HL-60 (cell line): Measurements from ENCODE around the gene TLL1.

Experiments
- CTCF ChIP-seq: IDR thresholded peaks from one replicate; pipeline ENCODE4 v1.5.1; 2011; ENCODE audit warnings: low read length, control low read depth, inconsistent platforms; ENCODE audit not compliant: insufficient read depth
- POLR2AphosphoS5 ChIP-seq: IDR thresholded peaks from 2 replicates; pipeline ENCODE4 v1.6.1; 2012; ENCODE audit warnings: low read depth
- REST ChIP-seq: IDR thresholded peaks from 2 replicates; pipeline ENCODE4 v1.6.1; 2012; ENCODE audit warnings: low read depth; ENCODE audit not compliant: insufficient replicate concordance

- TF ChIP-seq CTCF, result no peak
- no peak for TF ChIP-seq POLR2AphosphoS5
- no peak for TF ChIP-seq REST
Measured at GRCh38 chr4:165872461-165873297, at the start of gene TLL1.
